ENCODE measurements around the gene SLC22A8. TPM values are rescaled to one million over a fixed set of nuclear protein-coding genes. Genes with fewer than 3 reads are reported as not detected.

Gene SLC22A8
- total RNA-seq, 3 donors from 2014 or later: not detected

- Mint-ChIP-seq H3K4me3 (no peak overlapping the region), H3K36me3 (ENCODE audit: insufficient read depth) (no peaks in the 10 kb centered on the region), H3K27me3 (ENCODE audit: low read depth) (peaks cover 10% of the 10 kb centered on the region), H3K9me3 (no peaks in the 10 kb centered on the region), H3K4me1 (ENCODE audit: low read depth) (no peaks in the 10 kb centered on the region)
- ATAC-seq (no peak), DNase-seq (no peak)
These were observed 4.7 kb downstream of the SLC22A8 start for GRCh38 chr11:63010934-63011439.

- DNase-seq (no peak), ATAC-seq (no peak)
- H3K27me3 Mint-ChIP-seq (ENCODE audit: low read depth): peaks cover 2% of the 10 kb centered on the region
These were observed 7.7 kb downstream of the SLC22A8 start for GRCh38 chr11:63007920-63008319.

GRCh38 chr11:63001456-63001855 is 14.2 kb downstream of the SLC22A8 start:
- H3K36me3 Mint-ChIP-seq (ENCODE audit: insufficient read depth): no peaks in the 10 kb centered on the region
- H3K4me1 Mint-ChIP-seq (ENCODE audit: low read depth): no peaks in the 10 kb centered on the region
- H3K4me3 Mint-ChIP-seq: no peak overlapping the region
- peaks cover 13% of the 10 kb centered on the region for H3K27me3 Mint-ChIP-seq (ENCODE audit: low read depth)
- no peak for DNase-seq
- no peak for ATAC-seq
- H3K9me3 Mint-ChIP-seq: no peaks in the 10 kb centered on the region

More at GRCh38 chr11:63007920-63008319, 7.7 kb downstream of the SLC22A8 start:
- no peaks in the 10 kb centered on the region for H3K9me3 Mint-ChIP-seq
- H3K4me1 Mint-ChIP-seq (ENCODE audit: low read depth): no peaks in the 10 kb centered on the region
- H3K4me3 Mint-ChIP-seq: no peak overlapping the region
- H3K36me3 Mint-ChIP-seq (ENCODE audit: insufficient read depth): no peaks in the 10 kb centered on the region

- H3K9me3 Mint-ChIP-seq: no peaks in the 10 kb centered on the region
- peaks cover 27% of the 10 kb centered on the region for H3K27me3 Mint-ChIP-seq (ENCODE audit: low read depth)
- no peak for DNase-seq
- no peak overlapping the region for H3K4me3 Mint-ChIP-seq
- H3K36me3 Mint-ChIP-seq (ENCODE audit: insufficient read depth): no peaks in the 10 kb centered on the region
- H3K4me1 Mint-ChIP-seq (ENCODE audit: low read depth): no peaks in the 10 kb centered on the region
- no peak for ATAC-seq
These were observed 16.0 kb downstream of the SLC22A8 start for GRCh38 chr11:62999649-63000048.

- peaks cover 28% of the 10 kb centered on the region for H3K27me3 Mint-ChIP-seq (ENCODE audit: low read depth)
- ATAC-seq (no peak), DNase-seq (no peak)
- no peaks in the 10 kb centered on the region for H3K36me3 Mint-ChIP-seq (ENCODE audit: insufficient read depth)
- H3K4me3 Mint-ChIP-seq: no peak overlapping the region
- no peaks in the 10 kb centered on the region for H3K4me1 Mint-ChIP-seq (ENCODE audit: low read depth)
- H3K9me3 Mint-ChIP-seq: no peaks in the 10 kb centered on the region
These were observed 16.5 kb downstream of the SLC22A8 start for GRCh38 chr11:62999156-62999555.

GRCh38 chr11:62996271-62996670 is 19.4 kb downstream of the SLC22A8 start:
- ATAC-seq (no peak), DNase-seq (no peak)
- Mint-ChIP-seq H3K9me3 (no peaks in the 10 kb centered on the region), H3K4me1 (ENCODE audit: low read depth) (no peaks in the 10 kb centered on the region), H3K36me3 (ENCODE audit: insufficient read depth) (no peaks in the 10 kb centered on the region), H3K4me3 (no peak overlapping the region), H3K27me3 (ENCODE audit: low read depth) (peaks cover 36% of the 10 kb centered on the region)

- ATAC-seq: no peak
- Mint-ChIP-seq H3K27me3 (ENCODE audit: low read depth) (peaks cover 32% of the 10 kb centered on the region), H3K9me3 (no peaks in the 10 kb centered on the region), H3K4me1 (ENCODE audit: low read depth) (no peaks in the 10 kb centered on the region), H3K36me3 (ENCODE audit: insufficient read depth) (no peaks in the 10 kb centered on the region), H3K4me3 (no peak overlapping the region)
- no peak for DNase-seq
These were observed 20.9 kb downstream of the SLC22A8 start for GRCh38 chr11:62994775-62995174.

- Mint-ChIP-seq H3K4me1 (ENCODE audit: low read depth) (no peaks in the 10 kb centered on the region), H3K9me3 (no peaks in the 10 kb centered on the region), H3K36me3 (ENCODE audit: insufficient read depth) (no peaks in the 10 kb centered on the region), H3K4me3 (no peak overlapping the region), H3K27me3 (ENCODE audit: low read depth) (peaks cover 13% of the 10 kb centered on the region)
- DNase-seq (no peak), ATAC-seq (no peak)
These were observed 27.4 kb downstream of the SLC22A8 start for GRCh38 chr11:62988276-62988675.

GRCh38 chr11:62985041-62985750 is 30.4 kb downstream of the SLC22A8 start:
- no peak for ATAC-seq

GRCh38 chr11:62984451-62984991 is 31.1 kb downstream of the SLC22A8 start, which contains the start of gene SLC22A6:
Gene SLC22A6, minus strand, starts transcription at chr11:62984967. Its CDS starts 277 bp downstream, at chr11:62984690.
- H3K4me1 Mint-ChIP-seq (ENCODE audit: low read depth): no peaks in the 10 kb centered on the region
- H3K36me3 Mint-ChIP-seq (ENCODE audit: insufficient read depth): no peaks in the 10 kb centered on the region
- ATAC-seq (no peak), DNase-seq (no peak)
- no peaks in the 10 kb centered on the region for H3K9me3 Mint-ChIP-seq
- no peak within 1 kb of the TSS for H3K4me3 Mint-ChIP-seq
- H3K27me3 Mint-ChIP-seq (ENCODE audit: low read depth): peaks cover 10% of the 10 kb centered on the region

More at GRCh38 chr11:62985041-62985750, 30.4 kb downstream of the SLC22A8 start:
- Mint-ChIP-seq H3K27me3 (ENCODE audit: low read depth) (peaks cover 10% of the 10 kb centered on the region), H3K4me1 (ENCODE audit: low read depth) (no peaks in the 10 kb centered on the region), H3K4me3 (no peak overlapping the region), H3K9me3 (no peaks in the 10 kb centered on the region), H3K36me3 (ENCODE audit: insufficient read depth) (no peaks in the 10 kb centered on the region)
- DNase-seq: no peak

GRCh38 chr11:62983536-62984199 is 32.0 kb downstream of the SLC22A8 start:
- no peak overlapping the region for H3K4me3 Mint-ChIP-seq
- DNase-seq (no peak), ATAC-seq (no peak)
- no peaks in the 10 kb centered on the region for H3K9me3 Mint-ChIP-seq
- peaks cover 15% of the 10 kb centered on the region for H3K27me3 Mint-ChIP-seq (ENCODE audit: low read depth)
- no peaks in the 10 kb centered on the region for H3K4me1 Mint-ChIP-seq (ENCODE audit: low read depth)
- no peaks in the 10 kb centered on the region for H3K36me3 Mint-ChIP-seq (ENCODE audit: insufficient read depth)

- Mint-ChIP-seq H3K9me3 (no peaks in the 10 kb centered on the region), H3K36me3 (ENCODE audit: insufficient read depth) (no peaks in the 10 kb centered on the region), H3K4me3 (no peak overlapping the region), H3K4me1 (ENCODE audit: low read depth) (no peaks in the 10 kb centered on the region), H3K27me3 (ENCODE audit: low read depth) (peaks cover 9% of the 10 kb centered on the region)
- no peak for ATAC-seq
- DNase-seq: no peak
These were observed 33.9 kb downstream of the SLC22A8 start for GRCh38 chr11:62981743-62982142.

- no peak for ATAC-seq
- no peak for DNase-seq
- H3K4me1 Mint-ChIP-seq (ENCODE audit: low read depth): no peaks in the 10 kb centered on the region
- H3K27me3 Mint-ChIP-seq (ENCODE audit: low read depth): peaks cover 9% of the 10 kb centered on the region
- H3K4me3 Mint-ChIP-seq: no peak overlapping the region
- no peaks in the 10 kb centered on the region for H3K9me3 Mint-ChIP-seq
- no peaks in the 10 kb centered on the region for H3K36me3 Mint-ChIP-seq (ENCODE audit: insufficient read depth)
These were observed 35.4 kb downstream of the SLC22A8 start for GRCh38 chr11:62980133-62980760.

GRCh38 chr11:62976109-62976508 is 39.5 kb downstream of the SLC22A8 start:
- H3K36me3 Mint-ChIP-seq (ENCODE audit: insufficient read depth): no peaks in the 10 kb centered on the region
- no peak for DNase-seq
- H3K4me3 Mint-ChIP-seq: no peak overlapping the region
- no peaks in the 10 kb centered on the region for H3K4me1 Mint-ChIP-seq (ENCODE audit: low read depth)
- no peaks in the 10 kb centered on the region for H3K9me3 Mint-ChIP-seq
- ATAC-seq: no peak
- peaks cover 14% of the 10 kb centered on the region for H3K27me3 Mint-ChIP-seq (ENCODE audit: low read depth)

Measured in activated T-cell treated with anti-CD3 and anti-CD28 coated beads, Interleukin-2, amount 50 U/mL, for 4 hours (primary cell).